ENCODE measurements around the gene PSENEN.

GRCh38 chr19:35767288-35768081, 22.0 kb downstream of the PSENEN start:
- TF ChIP-seq CTCF (IDR thresholded peaks at IDR 0.05) (no peak), POLR2AphosphoS5 (IDR thresholded peaks at IDR 0.05) (no peak)
